Measurements from ENCODE around the gene EMC10. TPM values are rescaled to one million over a fixed set of nuclear protein-coding genes. Genes with fewer than 3 reads are reported as not detected.

EMC10 gene
- total and polyA plus RNA-seq, 8 donors, result 72.3 to 157 (median 90.8) TPM

- Histone ChIP-seq H3K4me3 (no peak overlapping the region), H3K4me1 (peaks cover 0 to 18% of the 10 kb centered on the region in 2 donors), H3K9me3 (no peaks in the 10 kb centered on the region), H3K36me3 (no peaks in the 10 kb centered on the region), H3K27ac (no peak overlapping the region), H3K27me3 (no peaks in the 10 kb centered on the region)
- intact Hi-C loops (cut with DNase I), result no loop called here
- ATAC-seq (no peak), DNase-seq (no peak)
- TF ChIP-seq, protein P1, sequence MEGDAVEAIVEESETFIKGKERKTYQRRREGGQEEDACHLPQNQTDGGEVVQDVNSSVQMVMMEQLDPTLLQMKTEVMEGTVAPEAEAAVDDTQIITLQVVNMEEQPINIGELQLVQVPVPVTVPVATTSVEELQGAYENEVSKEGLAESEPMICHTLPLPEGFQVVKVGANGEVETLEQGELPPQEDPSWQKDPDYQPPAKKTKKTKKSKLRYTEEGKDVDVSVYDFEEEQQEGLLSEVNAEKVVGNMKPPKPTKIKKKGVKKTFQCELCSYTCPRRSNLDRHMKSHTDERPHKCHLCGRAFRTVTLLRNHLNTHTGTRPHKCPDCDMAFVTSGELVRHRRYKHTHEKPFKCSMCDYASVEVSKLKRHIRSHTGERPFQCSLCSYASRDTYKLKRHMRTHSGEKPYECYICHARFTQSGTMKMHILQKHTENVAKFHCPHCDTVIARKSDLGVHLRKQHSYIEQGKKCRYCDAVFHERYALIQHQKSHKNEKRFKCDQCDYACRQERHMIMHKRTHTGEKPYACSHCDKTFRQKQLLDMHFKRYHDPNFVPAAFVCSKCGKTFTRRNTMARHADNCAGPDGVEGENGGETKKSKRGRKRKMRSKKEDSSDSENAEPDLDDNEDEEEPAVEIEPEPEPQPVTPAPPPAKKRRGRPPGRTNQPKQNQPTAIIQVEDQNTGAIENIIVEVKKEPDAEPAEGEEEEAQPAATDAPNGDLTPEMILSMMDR (IDR thresholded peaks at IDR 0.05), result no peak
Observed at GRCh38 chr19:50495020-50495531, 18.8 kb downstream of the EMC10 start.

- no peak overlapping the region for H3K27ac ChIP-seq
Observed at GRCh38 chr19:50496189-50497021, 20.1 kb downstream of the EMC10 start.

GRCh38 chr19:50497022-50497405 is 20.7 kb downstream of the EMC10 start:
- TF ChIP-seq, protein P1 (IDR thresholded peaks at IDR 0.05), result no peak
- ATAC-seq (no peak), DNase-seq (peak in 1 of 4 donors; percentile 29)
- H3K27ac ChIP-seq, result no peak overlapping the region
- H3K4me1 ChIP-seq, result peaks cover 0 to 4% of the 10 kb centered on the region in 2 donors
- H3K27me3 ChIP-seq, result no peaks in the 10 kb centered on the region
- no peaks in the 10 kb centered on the region for H3K36me3 ChIP-seq
- intact Hi-C loops (cut with DNase I), result no loop called here
- H3K4me3 ChIP-seq, result no peak overlapping the region
- H3K9me3 ChIP-seq, result no peaks in the 10 kb centered on the region

More at GRCh38 chr19:50496189-50497021, 20.1 kb downstream of the EMC10 start:
- H3K36me3 ChIP-seq, result no peaks in the 10 kb centered on the region
- ATAC-seq, result peak; percentile 8
- H3K4me3 ChIP-seq, result no peak overlapping the region
- peaks cover 0 to 8% of the 10 kb centered on the region in 2 donors for H3K4me1 ChIP-seq
- H3K27me3 ChIP-seq, result no peaks in the 10 kb centered on the region
- no peaks in the 10 kb centered on the region for H3K9me3 ChIP-seq
- intact Hi-C loops (cut with DNase I), result no loop called here
- TF ChIP-seq, protein P1 (IDR thresholded peaks at IDR 0.05), result no peak
- DNase-seq, result peak in 1 of 4 donors; percentile 61

DNA sequence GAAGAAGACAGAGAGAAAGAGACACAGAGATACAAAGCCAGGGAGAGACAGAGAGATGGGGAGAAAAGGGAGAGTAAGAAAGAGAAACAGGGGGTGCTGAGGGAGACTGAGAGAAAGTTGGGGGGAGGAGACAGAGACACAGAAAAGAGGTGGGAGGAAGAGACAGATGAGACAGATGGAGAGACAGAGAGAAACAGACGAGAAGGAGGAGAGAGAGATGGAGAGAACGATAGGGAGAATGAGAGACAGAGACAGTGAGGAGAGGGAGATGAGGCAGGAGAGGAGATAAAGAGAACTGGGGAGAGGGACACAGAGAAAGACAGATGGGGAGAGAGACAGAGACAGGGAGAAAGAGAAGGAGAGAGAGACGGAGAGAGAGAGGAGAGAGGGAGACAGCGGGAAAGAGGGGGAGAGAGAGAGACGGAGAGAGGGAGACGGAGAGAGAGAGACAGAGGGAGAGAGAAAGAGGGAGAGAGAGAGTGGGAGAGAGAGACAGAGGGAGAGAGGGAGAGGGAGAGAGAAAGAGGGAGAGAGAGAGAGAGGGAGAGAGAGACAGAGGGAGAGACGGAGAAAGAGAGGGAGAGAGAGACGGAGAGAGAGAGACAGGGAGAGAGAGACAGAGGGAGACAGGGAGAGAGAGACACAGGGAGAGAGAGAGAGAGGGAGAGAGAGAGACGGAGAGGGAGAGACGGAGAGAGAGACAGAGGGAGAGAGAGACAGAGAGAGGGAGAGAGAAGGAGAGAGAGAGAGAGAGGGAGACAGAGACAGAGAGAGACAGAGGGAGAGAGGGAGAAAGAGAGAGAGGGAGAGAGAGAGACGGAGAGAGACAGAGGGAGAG is 22.1 kb downstream of the EMC10 start:
- DNase-seq, result no peak
- H3K9me3 ChIP-seq, result no peaks in the 10 kb centered on the region
- intact Hi-C loops (cut with DNase I), result no loop called here
- ATAC-seq, result no peak
- no peaks in the 10 kb centered on the region for H3K4me1 ChIP-seq
- H3K36me3 ChIP-seq, result no peaks in the 10 kb centered on the region
- no peak overlapping the region for H3K4me3 ChIP-seq
- no peaks in the 10 kb centered on the region for H3K27me3 ChIP-seq
- no peak overlapping the region for H3K27ac ChIP-seq
- TF ChIP-seq, protein P1 (IDR thresholded peaks at IDR 0.05), result no peak
